HepG2 (cell line): ENCODE measurements around the gene ADRA1B. TPM values are rescaled to one million over a fixed set of nuclear protein-coding genes. Genes with fewer than 3 reads are reported as not detected.
A peak's percentile ranks its signal among the peaks of the same experiment; 100 is the strongest.

Experiments
- ATAC-seq: fragments of 200-7000 bp; cut with Tn5 transposase; 3 replicates; pipeline ENCODE4 v1.9.1; 2020; ENCODE audit warnings: mild to moderate bottlenecking, moderate library complexity
- BruUV-seq: library from RNA; stranded (reverse); fragments of 400-500 nt; replicated peaks from 2 replicates; lab custom pipeline; 2021; lab: Mats Ljungman, UMichigan
- CTCF ChIA-PET: fragments of 300-600 bp; formaldehyde crosslinking; extraction: SDS; loops from one replicate; lab custom pipeline; 2021; ENCODE audit warnings: low total read pairs, inconsistent platforms, low intra/inter-chr PET ratio; lab: Yijun Ruan, JAX
- POLR2A ChIA-PET: fragments of 350-600 bp; sonication (Branson Sonifier 250); formaldehyde crosslinking; loops from one replicate; lab custom pipeline; 2020; ENCODE audit warnings: antibody characterized with exemption, inconsistent platforms; lab: Yijun Ruan, JAX
- DNase-seq: peaks from one replicate; pipeline ENCODE4 v3.0.0-alpha.2; 2015; ENCODE audit warnings: low spot score
- FAIRE-seq: peaks from 3 replicates; lab custom pipeline; 2011; peaks lifted over from hg19 to GRCh38; lab: Jason Lieb, UNC
- H2AFZ ChIP-seq: one replicate; pipeline ENCODE4 v1.6.1; 2011; ENCODE audit warnings: low read length, inconsistent platforms
- H3K27ac ChIP-seq: fragments of 300-600 bp; 3 replicates; pipeline ENCODE4 v1.8.0; 2011; ENCODE audit warnings: mixed run types, mild to moderate bottlenecking, mixed read lengths, low read length, inconsistent platforms; ENCODE audit not compliant: insufficient read depth; ENCODE audit errors: extremely low read length
- H3K27me3 ChIP-seq, 2 experiments: fragments of 200-600 bp in 1 of 2; 2 replicates in 1 of 2; 3 replicates in 1 of 2; pipeline versions ENCODE4 v1.6.0 to v1.8.0; 2011; ENCODE audit warnings: low read length in 2 of 2, mild to moderate bottlenecking in 2 of 2, moderate library complexity in 2 of 2, inconsistent platforms in 1 of 2; ENCODE audit not compliant: insufficient read depth in 2 of 2, control insufficient read depth in 1 of 2
- H3K36me3 ChIP-seq, 2 experiments: fragments of 200-600 bp in 1 of 2; replicated peaks in 1 of 2; 2 replicates in 1 of 2; 3 replicates in 1 of 2; pipeline versions ENCODE4 v1.5.1 to v1.8.0; 2011; ENCODE audit warnings: low read length in 2 of 2, inconsistent platforms in 1 of 2; ENCODE audit not compliant: insufficient read depth in 2 of 2, control insufficient read depth in 1 of 2
- H3K4me1 ChIP-seq: 2 replicates; pipeline ENCODE4 v1.5.1; 2012; ENCODE audit warnings: low read length, inconsistent platforms; ENCODE audit not compliant: insufficient read depth
- H3K4me2 ChIP-seq: 2 replicates; pipeline ENCODE4 v1.6.0; 2011; ENCODE audit warnings: low read depth, low read length, inconsistent platforms
- H3K4me3 ChIP-seq, 3 experiments: fragments of 200-600 bp in 1 of 3; sonication (generic), shearing (Covaris generic) in 1 of 3; replicated peaks in 1 of 3; 2 replicates each; pipeline ENCODE4 v1.5.1; 2011 to 2016; ENCODE audit warnings: low read length in 3 of 3, inconsistent platforms in 2 of 3, low read depth in 2 of 3, mild to moderate bottlenecking in 2 of 3, control low read depth in 1 of 3, mixed read lengths in 1 of 3; ENCODE audit not compliant: insufficient read depth in 1 of 3
- H3K79me2 ChIP-seq: one replicate; pipeline ENCODE4 v1.6.1; 2011; ENCODE audit warnings: low read length, inconsistent platforms; ENCODE audit not compliant: insufficient read depth
- H3K9ac ChIP-seq: 2 replicates; pipeline ENCODE4 v1.6.0; 2011; ENCODE audit warnings: mild to moderate bottlenecking, low read depth, low read length, inconsistent platforms; ENCODE audit not compliant: insufficient read depth
- H3K9me3 ChIP-seq: 2 replicates; pipeline ENCODE4 v1.5.1; 2012; ENCODE audit warnings: mild to moderate bottlenecking, low read length
- H4K20me1 ChIP-seq: 2 replicates; pipeline ENCODE4 v1.6.0; 2011; ENCODE audit warnings: inconsistent platforms, mild to moderate bottlenecking, low read length, moderate library complexity; ENCODE audit not compliant: insufficient read depth
- ATM ChIP-seq: fragments of 450-650 bp; IDR thresholded peaks from 2 replicates; pipeline ENCODE4 v1.7.1; 2017; ENCODE audit warnings: mild to moderate bottlenecking, borderline replicate concordance
- CBX5 ChIP-seq: sonication (generic); formaldehyde crosslinking; IDR thresholded peaks from 2 replicates; pipeline ENCODE4 v1.4.0; 2020; ENCODE audit warnings: missing genetic modification reagents, borderline replicate concordance
- GATAD2A ChIP-seq: IDR thresholded peaks from 2 replicates; pipeline ENCODE4 v1.6.1; 2016
- JUND ChIP-seq: sonication (generic); formaldehyde crosslinking; IDR thresholded peaks from 2 replicates; pipeline ENCODE4 v1.8.0; 2022; ENCODE audit warnings: mild to moderate bottlenecking, missing genetic modification reagents
- KLF15 ChIP-seq: sonication (generic); formaldehyde crosslinking; IDR thresholded peaks from 2 replicates; pipeline ENCODE4 v1.8.1; 2023; ENCODE audit warnings: borderline replicate concordance, mild to moderate bottlenecking, inconsistent platforms, missing genetic modification reagents, mixed read lengths
- MBD4 ChIP-seq: IDR thresholded peaks from 2 replicates; pipeline ENCODE4 v1.6.1; 2012; ENCODE audit warnings: low read length, inconsistent platforms, borderline replicate concordance
- NCOA1 ChIP-seq: sonication (generic); formaldehyde crosslinking; IDR thresholded peaks from 2 replicates; pipeline ENCODE4 v1.9.0; 2021; ENCODE audit warnings: missing genetic modification reagents
- RFX5 ChIP-seq: IDR thresholded peaks from 2 replicates; pipeline ENCODE4 v1.6.1; 2011; ENCODE audit warnings: low read depth, low read length, improper control_type of control experiment
- RNF2 ChIP-seq: fragments of 450-650 bp; conservative IDR thresholded peaks from 2 replicates; pipeline ENCODE4 v1.6.1; 2016; ENCODE audit warnings: low read depth
- SKI ChIP-seq: fragments of 450-650 bp; IDR thresholded peaks from one replicate; pipeline ENCODE4 v1.6.1; 2018; ENCODE audit warnings: mild to moderate bottlenecking; ENCODE audit not compliant: partially characterized antibody
- ZBTB46 ChIP-seq: sonication (generic); formaldehyde crosslinking; IDR thresholded peaks from 2 replicates; pipeline ENCODE4 v1.4.0; 2020; ENCODE audit warnings: mild to moderate bottlenecking, missing genetic modification reagents, borderline replicate concordance
- ZC3H13 ChIP-seq: sonication (generic); formaldehyde crosslinking; IDR thresholded peaks from 2 replicates; pipeline ENCODE4 v1.8.1; 2023; ENCODE audit warnings: mild to moderate bottlenecking, missing genetic modification reagents, moderate library complexity
- ZFP37 ChIP-seq: sonication (generic); formaldehyde crosslinking; IDR thresholded peaks from 2 replicates; pipeline ENCODE4 v1.4.0; 2020; ENCODE audit warnings: missing genetic modification reagents, borderline replicate concordance
- ZMYM4 ChIP-seq: sonication (generic); formaldehyde crosslinking; IDR thresholded peaks from 2 replicates; pipeline ENCODE4 v1.8.1; 2023; ENCODE audit warnings: mild to moderate bottlenecking, missing genetic modification reagents
- ZNF24 ChIP-seq: fragments of 450-650 bp; IDR thresholded peaks from 2 replicates; pipeline ENCODE4 v1.6.1; 2017; ENCODE audit warnings: antibody characterized with exemption, mild to moderate bottlenecking
- ZNF460 ChIP-seq: sonication (generic); formaldehyde crosslinking; IDR thresholded peaks from 2 replicates; pipeline ENCODE4 v1.5.1; 2020; ENCODE audit warnings: missing genetic modification reagents, mild to moderate bottlenecking, borderline replicate concordance
- WGBS: methylation state at CpG from one replicate; pipeline ENCODE4 v1.1.6; 2017; ENCODE audit warnings: low lambda C conversion rate; 5-methylcytosine and 5-hydroxymethylcytosine counted together
- in situ Hi-C: cut with HindIII; loops from 2 replicates; pipeline ENCODE4 v1.10.0; 2017; ENCODE audit warnings: low pct_unique_long_range_greater_than_20kb; ENCODE audit not compliant: extremely low pct_ligation_motif_present
- intact Hi-C: fragments of 100-400 bp; cut with micrococcal nuclease; formaldehyde crosslinking; loops from one replicate; pipeline ENCODE4 v1.10.0; 2022; ENCODE audit not compliant: unreplicated experiment
- polyA plus RNA-seq, 8 experiments: library from polyadenylated mRNA; depleted of rRNA in 3 of 8; stranded (reverse) in 7 of 8; unstranded in 1 of 8; fragments of >200 nt; fragmentation: Illumina TruSeq in 4 of 8; extraction: Trizol in 4 of 8; gene quantifications; 2 replicates each; pipeline versions ENCODE4 v1.2.1 to v1.2.3, GENCODE V29; 2011 to 2016; ENCODE audit warnings: low read depth in 4 of 8, missing spikeins in 1 of 8, mixed read lengths in 1 of 8; ENCODE audit not compliant: insufficient read depth in 1 of 8
- total RNA-seq, 5 experiments: library from RNA; depleted of rRNA; stranded (reverse); fragments of >200 nt; fragmentation: Illumina TruSeq; extraction: Trizol; gene quantifications; 2 replicates each; pipeline ENCODE4 v1.2.3, GENCODE V29; 2016; ENCODE audit warnings: low read depth in 1 of 5
- TF ChIP-seq, protein P1 (sequence below): sonication (generic); formaldehyde crosslinking; IDR thresholded peaks from 2 replicates; pipeline ENCODE4 v1.5.0; 2020; ENCODE audit warnings: missing genetic modification reagents

ADRA1B gene
- total and polyA plus RNA-seq, 2 of the 13 experiments (the other 11 are each of a cell fraction or from before 2014, with no cell fraction given) = not detected

DNA sequence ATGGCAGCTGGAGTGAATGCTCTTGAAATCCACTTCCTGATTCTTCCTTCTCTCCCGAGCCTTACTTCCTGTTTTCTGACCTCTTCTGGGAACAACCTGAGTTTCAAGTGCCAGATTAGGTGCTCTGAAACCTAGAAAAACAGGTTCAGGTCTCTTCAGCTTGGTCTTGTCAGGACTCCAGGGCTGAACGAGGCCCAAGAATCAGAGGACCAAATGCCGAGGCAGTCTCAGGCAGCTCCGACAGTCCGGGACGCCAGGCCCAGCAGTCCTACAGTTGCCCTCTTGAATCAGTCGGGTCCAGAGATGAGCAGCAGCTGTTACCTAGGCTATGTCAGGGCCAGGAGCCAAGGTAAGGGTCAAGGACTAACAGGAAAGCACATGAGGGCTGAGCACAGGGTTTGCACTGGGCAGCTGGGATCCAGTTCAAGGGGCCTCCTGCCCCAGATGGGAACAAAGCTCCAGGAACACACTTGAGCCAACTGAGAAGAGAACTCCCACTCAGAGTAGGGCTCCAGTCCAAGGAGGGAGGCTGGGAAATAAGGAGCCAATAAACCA lies 38.3 kb upstream of the ADRA1B start:
- no peaks in the 10 kb centered on the region for H3K36me3 ChIP-seq
- ChIA-PET CTCF (no interaction called here), POLR2A (no interaction called here)
- H3K4me3 ChIP-seq = no peak overlapping the region
- no peak for FAIRE-seq
- no peak overlapping the region for H3K27ac ChIP-seq
- no peaks in the 10 kb centered on the region for H3K9me3 ChIP-seq
- 43% methylated on average over 6 of the region's 7 CpGs for WGBS
- no peak overlapping the region for H2AFZ ChIP-seq
- no peaks in the 10 kb centered on the region for H4K20me1 ChIP-seq
- no peak for ATAC-seq
- H3K9ac ChIP-seq = no peak overlapping the region
- DNase-seq = no peak
- TF ChIP-seq GATAD2A (CRISPR knock-in tag) (no peak), ZMYM4 (CRISPR knock-in tag) (no peak), CBX5 (CRISPR knock-in tag) (no peak), MBD4 (no peak), NCOA1 (CRISPR knock-in tag) (no peak), ZC3H13 (CRISPR knock-in tag) (no peak)
- TF ChIP-seq, protein P1, sequence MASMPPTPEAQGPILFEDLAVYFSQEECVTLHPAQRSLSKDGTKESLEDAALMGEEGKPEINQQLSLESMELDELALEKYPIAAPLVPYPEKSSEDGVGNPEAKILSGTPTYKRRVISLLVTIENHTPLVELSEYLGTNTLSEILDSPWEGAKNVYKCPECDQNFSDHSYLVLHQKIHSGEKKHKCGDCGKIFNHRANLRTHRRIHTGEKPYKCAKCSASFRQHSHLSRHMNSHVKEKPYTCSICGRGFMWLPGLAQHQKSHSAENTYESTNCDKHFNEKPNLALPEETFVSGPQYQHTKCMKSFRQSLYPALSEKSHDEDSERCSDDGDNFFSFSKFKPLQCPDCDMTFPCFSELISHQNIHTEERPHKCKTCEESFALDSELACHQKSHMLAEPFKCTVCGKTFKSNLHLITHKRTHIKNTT (CRISPR knock-in tag) = no peak
- no peaks in the 10 kb centered on the region for H3K79me2 ChIP-seq
- BruUV-seq = no TSS peak
- in situ Hi-C loops (no loop called here), intact Hi-C loops (no loop called here)
- H3K4me2 ChIP-seq = no peak overlapping the region
- H3K27me3 ChIP-seq = peaks cover 0 to 8% of the 10 kb centered on the region in 2 experiments; a peak in 2 of 5 replicates
- no peaks in the 10 kb centered on the region for H3K4me1 ChIP-seq

DNA sequence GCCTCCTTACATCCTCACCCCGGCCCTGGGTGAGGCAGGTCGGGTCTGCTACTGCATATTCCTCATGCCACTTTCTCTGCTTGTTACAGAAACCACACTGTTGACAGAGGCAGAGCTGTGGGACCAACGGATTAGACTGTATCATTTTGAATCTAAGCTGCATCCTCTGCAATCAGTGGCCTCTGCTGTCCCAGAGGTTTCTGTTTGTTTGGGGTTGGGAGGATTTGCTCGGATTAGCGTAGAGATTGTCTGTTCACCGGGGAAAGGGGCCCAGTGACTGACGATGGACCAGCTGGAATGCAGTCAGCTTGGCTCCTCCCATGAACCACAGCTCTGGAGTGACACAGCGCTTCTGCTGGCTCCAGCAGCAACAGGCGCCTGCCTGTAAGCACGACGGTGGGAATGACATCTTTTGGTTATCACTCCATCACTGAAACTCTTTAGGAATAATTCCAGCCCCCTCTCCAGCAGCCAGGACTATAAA lies 37.3 kb upstream of the ADRA1B start:
- no peak overlapping the region for H3K4me2 ChIP-seq

More for the DNA sequence above, 37.3 kb upstream of the ADRA1B start:
- H3K27ac ChIP-seq = no peak overlapping the region
- peak; percentile 93 for ATAC-seq
- H2AFZ ChIP-seq = no peak overlapping the region
- no TSS peak for BruUV-seq
- ChIA-PET CTCF (no interaction called here), POLR2A (no interaction called here)
- H3K36me3 ChIP-seq = no peaks in the 10 kb centered on the region
- no peak overlapping the region for H3K4me3 ChIP-seq
- intact Hi-C loops = no loop called here
- TF ChIP-seq KLF15 (no peak), ZNF24 (no peak), ZBTB46 (CRISPR knock-in tag) (no peak), ZNF460 (CRISPR knock-in tag) (no peak), RNF2 (no peak), SKI (no peak), RFX5 (no peak), ZFP37 (no peak), JUND (no peak), ATM (no peak)
- no peak for FAIRE-seq
- H4K20me1 ChIP-seq = no peaks in the 10 kb centered on the region
- DNase-seq = peak; percentile 27
- H3K4me1 ChIP-seq = no peaks in the 10 kb centered on the region
- 0% methylated on average over 2 of the region's 11 CpGs for WGBS
- in situ Hi-C loops = no loop called here
- H3K9me3 ChIP-seq = no peaks in the 10 kb centered on the region
- no peaks in the 10 kb centered on the region for H3K79me2 ChIP-seq
- H3K27me3 ChIP-seq = peaks cover 0 to 8% of the 10 kb centered on the region in 2 experiments; a peak in 2 of 5 replicates
- no peak overlapping the region for H3K9ac ChIP-seq
